Stimulated activated CD4-positive, alpha-beta T cell treated with anti-CD3 and anti-CD28 coated beads, Interleukin-15, amount 100 ng/mL, for 1 hour (primary cell): ENCODE data around the gene OPA1.

Experiments
- DNase-seq, 2 donors: peaks; one replicate each; pipeline ENCODE4 v3.0.0-alpha.2; 2020; ENCODE audit warnings: low read depth in 1 of 2, low spot score in 1 of 2

OPA1 gene

GRCh38 chr3:193648542-193649076 lies 55.6 kb downstream of the OPA1 start:
- no peak for DNase-seq

GRCh38 chr3:193650585-193650984 lies 57.6 kb downstream of the OPA1 start:
- DNase-seq = no peak

- no peak for DNase-seq
Measured at GRCh38 chr3:193655831-193656433, 62.9 kb downstream of the OPA1 start.

GRCh38 chr3:193656445-193656844 lies 63.4 kb downstream of the OPA1 start:
- DNase-seq = no peak

GRCh38 chr3:193656878-193657282 lies 63.9 kb downstream of the OPA1 start:
- no peak for DNase-seq

- DNase-seq = no peak
Measured at GRCh38 chr3:193660171-193660570, 67.2 kb downstream of the OPA1 start.

GRCh38 chr3:193660698-193661411 lies 67.8 kb downstream of the OPA1 start:
- DNase-seq = no peak

GRCh38 chr3:193662757-193663322 lies 69.8 kb downstream of the OPA1 start:
- no peak for DNase-seq

GRCh38 chr3:193665370-193665989 lies 72.5 kb downstream of the OPA1 start:
- DNase-seq = no peak

GRCh38 chr3:193673845-193674244 lies 80.8 kb downstream of the OPA1 start:
- no peak for DNase-seq

GRCh38 chr3:193674714-193675113 lies 81.7 kb downstream of the OPA1 start:
- no peak for DNase-seq

- no peak for DNase-seq
Measured at GRCh38 chr3:193677734-193678133, 84.7 kb downstream of the OPA1 start.

GRCh38 chr3:193680220-193680619 lies 87.2 kb downstream of the OPA1 start:
- no peak for DNase-seq

- no peak for DNase-seq
Measured at GRCh38 chr3:193681631-193682030, 88.6 kb downstream of the OPA1 start.

- DNase-seq = no peak
Measured at GRCh38 chr3:193686665-193687483, 93.9 kb downstream of the OPA1 start.

GRCh38 chr3:193688834-193689714 lies 96.1 kb downstream of the OPA1 start:
- no peak for DNase-seq

- no peak for DNase-seq
Measured at GRCh38 chr3:193693774-193694173, 100.8 kb downstream of the OPA1 start.

- no peak for DNase-seq
Measured at GRCh38 chr3:193701953-193702635, 109.1 kb downstream of the OPA1 start.

GRCh38 chr3:193702967-193703366 lies 110.0 kb downstream of the OPA1 start:
- DNase-seq = no peak
